Measurements from ENCODE around the gene REL.

REL gene

DNA sequence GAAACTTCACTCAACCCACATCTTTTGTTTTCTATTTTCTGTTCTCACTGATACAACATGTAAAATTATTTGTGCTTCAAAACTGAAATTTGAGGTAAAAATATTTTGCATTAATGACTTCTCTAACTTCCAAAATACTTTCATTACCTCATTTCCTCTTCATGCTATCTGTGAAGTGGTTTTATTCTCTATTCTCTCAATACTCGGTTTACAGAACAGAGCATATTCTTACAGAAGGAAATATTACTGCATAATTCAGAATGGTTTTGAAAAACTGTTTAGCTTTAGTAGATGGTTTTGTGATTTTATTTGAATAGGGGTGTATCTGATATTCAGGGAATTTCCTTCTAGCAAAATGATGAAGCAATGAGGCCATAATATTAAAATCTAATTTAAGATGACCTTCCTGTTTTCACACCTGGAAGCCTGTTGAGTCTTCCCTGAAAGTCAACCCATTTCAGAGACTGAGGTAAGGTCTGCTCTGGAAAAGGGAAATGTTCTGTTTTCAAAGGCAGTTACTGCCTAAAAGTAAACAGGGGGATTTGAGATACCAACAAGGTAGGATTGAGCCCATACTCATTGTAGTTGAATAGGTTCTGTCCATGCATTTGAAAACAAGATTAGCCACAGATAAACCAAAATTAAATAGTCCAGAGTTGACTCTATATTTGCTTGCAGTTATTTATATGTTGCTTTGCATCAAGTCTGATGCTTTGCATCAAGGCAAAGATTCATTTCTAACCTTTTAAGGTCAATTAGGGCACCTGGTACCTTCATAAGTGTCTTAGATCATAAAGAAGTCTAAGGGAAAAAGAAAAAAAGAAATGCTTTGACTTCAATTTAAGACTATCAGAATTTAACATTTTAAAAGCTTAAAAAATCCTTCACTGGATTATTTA is 85.4 kb downstream of the REL start:
- DNase-seq: no peak

DNA sequence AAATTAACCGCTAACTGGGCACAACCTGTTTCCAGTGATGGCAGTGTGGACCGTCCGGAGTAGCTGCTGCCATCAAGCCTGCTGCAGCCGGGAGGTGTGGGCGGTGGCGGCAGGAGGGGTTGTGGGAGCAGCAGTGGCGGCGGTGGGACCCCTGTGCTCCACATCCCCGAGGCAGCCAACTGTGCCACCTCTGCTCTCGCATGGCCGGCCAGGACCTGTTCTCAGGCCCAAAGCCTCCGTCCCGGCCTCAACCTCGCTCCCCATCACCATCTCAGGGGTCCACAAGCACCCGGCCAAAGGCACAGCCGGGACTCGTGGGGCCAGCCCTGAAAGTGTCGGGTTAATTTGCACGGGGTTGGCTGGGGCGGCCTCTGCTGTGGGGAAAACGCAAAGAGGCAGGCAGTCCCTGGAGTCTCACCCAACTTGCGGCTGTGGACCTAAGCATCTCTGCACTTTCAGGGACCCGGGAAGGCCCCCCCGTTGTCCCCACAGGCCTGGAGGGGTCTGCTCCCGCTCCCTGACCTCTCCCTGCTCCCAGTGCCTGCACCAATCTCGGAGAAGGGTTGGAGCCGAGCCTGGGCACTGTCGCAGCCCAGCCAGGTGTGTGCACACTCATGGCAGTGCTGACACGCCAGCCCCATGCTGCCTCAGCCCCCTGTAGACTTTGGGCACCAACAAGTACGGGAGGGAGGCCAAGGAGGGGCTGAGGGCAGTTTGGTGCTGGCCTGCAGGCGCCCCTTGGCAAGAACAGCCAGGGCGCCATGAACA is 91.7 kb downstream of the REL start:
- no peak for DNase-seq

DNA sequence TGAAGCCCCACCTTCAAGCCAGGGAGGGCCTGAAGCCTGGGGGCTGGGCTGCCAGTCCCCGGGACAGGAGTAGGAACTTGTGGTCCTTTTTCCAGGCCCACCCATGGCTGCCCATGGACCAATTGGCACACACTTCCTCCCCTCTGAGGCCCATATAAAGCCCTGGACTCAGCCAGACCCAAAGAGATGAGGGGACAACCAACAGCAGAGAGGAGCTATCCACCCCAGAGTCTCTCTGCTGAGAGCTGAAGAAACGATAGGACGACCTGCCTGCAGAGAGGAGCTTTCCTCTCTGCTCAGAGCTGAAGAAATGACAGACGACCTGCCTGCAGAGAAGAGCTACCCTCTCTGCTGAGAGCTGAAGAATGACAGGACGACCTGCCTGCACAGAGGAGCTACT is 92.3 kb downstream of the REL start:
- no peak for DNase-seq

DNA sequence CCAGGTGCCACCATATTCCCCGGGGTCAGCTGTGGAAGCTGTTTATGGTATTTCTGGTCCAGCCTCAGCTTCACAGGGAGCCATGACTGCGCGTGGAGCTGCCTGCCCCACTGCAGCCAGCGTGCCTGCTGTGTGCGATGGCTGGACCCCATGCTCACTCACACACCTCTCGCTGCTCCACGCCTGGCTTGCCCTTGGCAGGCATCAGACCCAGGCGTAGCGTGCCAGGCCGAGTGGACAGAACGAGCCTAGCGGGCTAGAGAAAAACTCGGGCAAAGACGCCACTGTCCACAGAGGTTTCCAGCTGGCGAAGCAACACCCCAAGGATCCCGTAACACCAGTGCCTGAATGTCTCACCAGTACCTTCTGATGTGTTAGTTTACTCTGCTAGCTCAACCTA is 93.3 kb downstream of the REL start:
- DNase-seq: no peak
